A549 (cell line): ENCODE results near the gene CAV1. TPM values are rescaled to one million over a fixed set of nuclear protein-coding genes. Genes with fewer than 3 reads are reported as not detected.

Experiments used
- ATAC-seq, 2 experiments: fragments of 200-7000 bp in 1 of 2; fragments of >200 bp in 1 of 2; cut with Nextera tagmentation in 1 of 2; cut with Tn5 transposase in 1 of 2; 3 replicates each; pipeline versions ENCODE4 v1.8.0 to v1.9.1; 2018 to 2020; ENCODE audit warnings: mild to moderate bottlenecking in 1 of 2, moderate library complexity in 1 of 2
- CTCF ChIA-PET: fragments of 300-600 bp; sonication (Branson Sonifier 250); formaldehyde crosslinking; extraction: SDS; loops from one replicate; lab custom pipeline; 2021; ENCODE audit warnings: antibody characterized with exemption, inconsistent platforms; lab: Yijun Ruan, JAX
- POLR2A ChIA-PET: fragments of 350-600 bp; formaldehyde crosslinking; extraction: SDS; loops from one replicate; lab custom pipeline; 2021; ENCODE audit warnings: antibody characterized with exemption, inconsistent platforms; lab: Yijun Ruan, JAX
- DNase-seq, 2 experiments: peaks; one replicate each; pipeline versions ENCODE4 v3.0.0 to v3.0.0-alpha.2; 2011 to 2016; ENCODE audit warnings: low read depth in 1 of 2, low spot score in 1 of 2
- FAIRE-seq: peaks from 2 replicates; lab custom pipeline; 2011; peaks lifted over from hg19 to GRCh38; lab: Jason Lieb, UNC
- H3K27ac ChIP-seq, 2 experiments: fragments of >200 bp; sonication (Bioruptor Twin); formaldehyde crosslinking; 3 replicates each; pipeline ENCODE4 v1.5.1; 2016 to 2017
- H3K4me1 ChIP-seq: fragments of >200 bp; sonication (Bioruptor Twin); formaldehyde crosslinking; 3 replicates; pipeline ENCODE4 v1.6.1; 2016
- H3K4me2 ChIP-seq: fragments of >200 bp; sonication (Bioruptor Twin); formaldehyde crosslinking; 3 replicates; pipeline ENCODE4 v1.6.1; 2016
- H3K4me3 ChIP-seq: fragments of >200 bp; sonication (Bioruptor Twin); formaldehyde crosslinking; 3 replicates; pipeline ENCODE4 v1.5.1; 2016
- H3K9me3 ChIP-seq: fragments of >200 bp; sonication (Bioruptor Twin); formaldehyde crosslinking; 3 replicates; pipeline ENCODE4 v1.6.1; 2016
- BHLHE40 ChIP-seq: IDR thresholded peaks from 2 replicates; pipeline ENCODE4 v1.6.1; 2012; ENCODE audit warnings: low read depth, low read length, inconsistent platforms
- CBX2 ChIP-seq: fragments of 200-600 bp; sonication (generic); IDR thresholded peaks from 2 replicates; pipeline ENCODE4 v1.6.1; 2016; ENCODE audit warnings: low read depth, mild to moderate bottlenecking, borderline replicate concordance
- CEBPB ChIP-seq, 2 experiments: fragments of >200 bp in 1 of 2; sonication (Bioruptor Twin) in 1 of 2; formaldehyde crosslinking in 1 of 2; IDR thresholded peaks; 2 replicates each; pipeline ENCODE4 v1.6.1; 2012 to 2016
- ESRRA ChIP-seq: fragments of 150-350 bp; IDR thresholded peaks from 2 replicates; pipeline ENCODE4 v1.6.1; 2014; ENCODE audit warnings: mild to moderate bottlenecking, low read length, borderline replicate concordance
- FOXS1 ChIP-seq: fragments of 250-450 bp; sonication (Bioruptor Pico); IDR thresholded peaks from 2 replicates; pipeline ENCODE4 v1.5.0; 2020; ENCODE audit warnings: mild to moderate bottlenecking, moderate library complexity
- GATA3 ChIP-seq: IDR thresholded peaks from 2 replicates; pipeline ENCODE4 v1.6.1; 2012; ENCODE audit warnings: borderline replicate concordance
- HOXA7 ChIP-seq: fragments of 250-450 bp; sonication (Bioruptor Pico); IDR thresholded peaks from 2 replicates; pipeline ENCODE4 v1.5.0; 2020; ENCODE audit warnings: mild to moderate bottlenecking, moderate library complexity
- JUN ChIP-seq, 2 experiments: fragments of >200 bp; sonication (Bioruptor Twin); formaldehyde crosslinking; IDR thresholded peaks; 2 replicates in 1 of 2; 3 replicates in 1 of 2; pipeline ENCODE4 v1.6.1; 2016 to 2017
- KDM5A ChIP-seq: fragments of 200-600 bp; sonication (generic); IDR thresholded peaks from 2 replicates; pipeline ENCODE4 v1.6.1; 2016; ENCODE audit warnings: antibody characterized with exemption, mild to moderate bottlenecking
- MAZ ChIP-seq: fragments of 150-350 bp; IDR thresholded peaks from 2 replicates; pipeline ENCODE4 v1.6.1; 2014; ENCODE audit warnings: antibody characterized with exemption, low read depth, low read length, borderline replicate concordance
- NPAS2 ChIP-seq: fragments of 250-450 bp; sonication (Bioruptor Pico); IDR thresholded peaks from 2 replicates; pipeline ENCODE4 v1.8.0; 2022; ENCODE audit warnings: mild to moderate bottlenecking, moderate library complexity, borderline replicate concordance
- PHF8 ChIP-seq: fragments of 200-600 bp; sonication (generic); IDR thresholded peaks from 2 replicates; pipeline ENCODE4 v1.6.1; 2016; ENCODE audit warnings: low read depth, mild to moderate bottlenecking, antibody characterized with exemption, moderate library complexity, borderline replicate concordance
- POLR2A ChIP-seq: IDR thresholded peaks from 2 replicates; pipeline ENCODE4 v1.6.1; 2012; ENCODE audit warnings: mild to moderate bottlenecking, low read length
- POLR2AphosphoS2 ChIP-seq: conservative IDR thresholded peaks from 2 replicates; pipeline ENCODE4 v1.6.1; 2012; ENCODE audit warnings: low read length, improper control_type of control experiment, inconsistent platforms
- RFX5 ChIP-seq: fragments of 450-650 bp; IDR thresholded peaks from 2 replicates; pipeline ENCODE4 v1.7.1; 2014; ENCODE audit warnings: antibody characterized with exemption, mild to moderate bottlenecking, moderate library complexity
- RNF2 ChIP-seq: fragments of 200-600 bp; sonication (generic); IDR thresholded peaks from 2 replicates; pipeline ENCODE4 v1.6.1; 2016; ENCODE audit warnings: low read depth, mild to moderate bottlenecking, antibody characterized with exemption, moderate library complexity, borderline replicate concordance
- SMC3 ChIP-seq: fragments of >200 bp; sonication (Bioruptor Twin); formaldehyde crosslinking; IDR thresholded peaks from 3 replicates; pipeline ENCODE4 v1.6.1; 2018; ENCODE audit warnings: inconsistent platforms
- SREBF2 ChIP-seq: fragments of 450-650 bp; IDR thresholded peaks from 2 replicates; pipeline ENCODE4 v1.6.1; 2014; ENCODE audit warnings: mild to moderate bottlenecking, moderate library complexity
- TFCP2L1 ChIP-seq: fragments of 250-450 bp; sonication (Bioruptor Pico); IDR thresholded peaks from 2 replicates; pipeline ENCODE4 v1.5.0; 2021; ENCODE audit warnings: mild to moderate bottlenecking
- TP53 ChIP-seq: fragments of 250-450 bp; sonication (Bioruptor Pico); IDR thresholded peaks from 2 replicates; pipeline ENCODE4 v1.5.0; 2021; ENCODE audit warnings: mild to moderate bottlenecking, moderate library complexity
- WGBS: methylation state at CpG from one replicate; pipeline ENCODE4 v1.1.6; 2017; ENCODE audit errors: missing lambda C conversion rate; 5-methylcytosine and 5-hydroxymethylcytosine counted together
- polyA plus RNA-seq, 4 experiments: library from polyadenylated mRNA; depleted of rRNA in 3 of 4; stranded (reverse); fragments of >200 nt; fragmentation: RNase III in 1 of 4; extraction: RNeasy Plus Mini Kit Qiagen cat#74134 plus additional on column Dnase treatment in 1 of 4; gene quantifications; 2 replicates in 3 of 4; 3 replicates in 1 of 4; pipeline ENCODE4 v1.2.3, GENCODE V29; 2011 to 2017
- TF ChIP-seq, protein P1 (sequence below): fragments of 200-600 bp; sonication (generic); IDR thresholded peaks from 2 replicates; pipeline ENCODE4 v1.6.1; 2016; ENCODE audit warnings: antibody characterized with exemption, mild to moderate bottlenecking, moderate library complexity
- TF ChIP-seq, protein P2 (sequence below): fragments of 250-450 bp; sonication (Bioruptor Pico); IDR thresholded peaks from 2 replicates; pipeline ENCODE4 v1.5.0; 2021; ENCODE audit warnings: mild to moderate bottlenecking, moderate library complexity, borderline replicate concordance
- TF ChIP-seq, protein P3 (sequence below): fragments of 250-450 bp; sonication (Bioruptor Pico); IDR thresholded peaks from 2 replicates; pipeline ENCODE4 v1.5.0; 2020; ENCODE audit warnings: low read depth, mild to moderate bottlenecking, moderate library complexity

Gene CAV1
- polyA plus RNA-seq, 2 of the 4 experiments (the other 2 are of a cell fraction): 365 to 493 TPM

DNA sequence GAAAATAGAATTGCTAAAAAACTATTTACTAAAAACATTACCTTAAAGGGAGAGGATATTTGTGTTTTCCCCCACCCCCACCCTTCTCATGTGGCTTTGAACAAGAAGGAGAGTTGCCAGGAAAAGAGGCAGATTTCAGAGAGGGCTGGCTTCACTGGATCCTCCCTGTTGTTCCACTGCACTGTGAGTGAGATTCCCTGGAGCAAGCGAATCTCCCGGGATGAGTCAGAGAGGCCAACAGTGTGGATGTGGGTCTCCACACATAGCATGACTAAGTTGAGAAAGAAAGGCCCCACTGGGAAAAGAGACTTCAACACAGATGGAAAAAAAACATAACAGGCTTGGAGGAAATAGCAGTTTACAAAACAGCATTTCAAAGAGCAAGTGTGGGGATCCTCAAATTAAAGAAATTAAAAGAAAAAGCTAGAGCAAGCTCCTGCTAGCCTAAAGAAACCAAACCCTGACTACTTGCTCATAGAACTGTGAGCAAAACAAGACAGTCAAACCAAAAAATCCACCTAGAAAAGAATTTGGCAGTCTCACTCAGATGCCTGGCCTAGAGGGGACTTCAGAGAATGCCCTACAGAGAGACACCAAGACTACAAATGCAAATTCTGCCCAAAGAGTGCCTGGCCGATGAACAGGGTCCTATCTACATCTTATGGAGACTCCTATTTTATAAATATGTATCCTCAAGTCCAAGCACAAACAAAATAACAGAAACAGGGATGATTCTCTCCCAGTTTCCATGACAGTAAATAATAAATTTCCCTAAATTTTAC, 3.4 kb downstream of the CAV1 start (continued):
- TF ChIP-seq, protein P1, sequence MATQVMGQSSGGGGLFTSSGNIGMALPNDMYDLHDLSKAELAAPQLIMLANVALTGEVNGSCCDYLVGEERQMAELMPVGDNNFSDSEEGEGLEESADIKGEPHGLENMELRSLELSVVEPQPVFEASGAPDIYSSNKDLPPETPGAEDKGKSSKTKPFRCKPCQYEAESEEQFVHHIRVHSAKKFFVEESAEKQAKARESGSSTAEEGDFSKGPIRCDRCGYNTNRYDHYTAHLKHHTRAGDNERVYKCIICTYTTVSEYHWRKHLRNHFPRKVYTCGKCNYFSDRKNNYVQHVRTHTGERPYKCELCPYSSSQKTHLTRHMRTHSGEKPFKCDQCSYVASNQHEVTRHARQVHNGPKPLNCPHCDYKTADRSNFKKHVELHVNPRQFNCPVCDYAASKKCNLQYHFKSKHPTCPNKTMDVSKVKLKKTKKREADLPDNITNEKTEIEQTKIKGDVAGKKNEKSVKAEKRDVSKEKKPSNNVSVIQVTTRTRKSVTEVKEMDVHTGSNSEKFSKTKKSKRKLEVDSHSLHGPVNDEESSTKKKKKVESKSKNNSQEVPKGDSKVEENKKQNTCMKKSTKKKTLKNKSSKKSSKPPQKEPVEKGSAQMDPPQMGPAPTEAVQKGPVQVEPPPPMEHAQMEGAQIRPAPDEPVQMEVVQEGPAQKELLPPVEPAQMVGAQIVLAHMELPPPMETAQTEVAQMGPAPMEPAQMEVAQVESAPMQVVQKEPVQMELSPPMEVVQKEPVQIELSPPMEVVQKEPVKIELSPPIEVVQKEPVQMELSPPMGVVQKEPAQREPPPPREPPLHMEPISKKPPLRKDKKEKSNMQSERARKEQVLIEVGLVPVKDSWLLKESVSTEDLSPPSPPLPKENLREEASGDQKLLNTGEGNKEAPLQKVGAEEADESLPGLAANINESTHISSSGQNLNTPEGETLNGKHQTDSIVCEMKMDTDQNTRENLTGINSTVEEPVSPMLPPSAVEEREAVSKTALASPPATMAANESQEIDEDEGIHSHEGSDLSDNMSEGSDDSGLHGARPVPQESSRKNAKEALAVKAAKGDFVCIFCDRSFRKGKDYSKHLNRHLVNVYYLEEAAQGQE: no peak
- no peak for TF ChIP-seq CBX2
- no peak for TF ChIP-seq HOXA7 (CRISPR knock-in tag)
- TF ChIP-seq CEBPB (IDR thresholded peaks at IDR 0.05): no peak
- TF ChIP-seq, protein P2, sequence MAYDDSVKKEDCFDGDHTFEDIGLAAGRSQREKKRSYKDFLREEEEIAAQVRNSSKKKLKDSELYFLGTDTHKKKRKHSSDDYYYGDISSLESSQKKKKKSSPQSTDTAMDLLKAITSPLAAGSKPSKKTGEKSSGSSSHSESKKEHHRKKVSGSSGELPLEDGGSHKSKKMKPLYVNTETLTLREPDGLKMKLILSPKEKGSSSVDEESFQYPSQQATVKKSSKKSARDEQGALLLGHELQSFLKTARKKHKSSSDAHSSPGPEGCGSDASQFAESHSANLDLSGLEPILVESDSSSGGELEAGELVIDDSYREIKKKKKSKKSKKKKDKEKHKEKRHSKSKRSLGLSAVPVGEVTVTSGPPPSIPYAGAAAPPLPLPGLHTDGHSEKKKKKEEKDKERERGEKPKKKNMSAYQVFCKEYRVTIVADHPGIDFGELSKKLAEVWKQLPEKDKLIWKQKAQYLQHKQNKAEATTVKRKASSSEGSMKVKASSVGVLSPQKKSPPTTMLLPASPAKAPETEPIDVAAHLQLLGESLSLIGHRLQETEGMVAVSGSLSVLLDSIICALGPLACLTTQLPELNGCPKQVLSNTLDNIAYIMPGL (CRISPR knock-in tag): no peak
- TF ChIP-seq FOXS1 (CRISPR knock-in tag): no peak
- no peak for TF ChIP-seq MAZ
- peak in 1 of 2 experiments; percentile 28; a peak in 1 of 5 replicates for TF ChIP-seq JUN (IDR thresholded peaks at IDR 0.05)

DNA sequence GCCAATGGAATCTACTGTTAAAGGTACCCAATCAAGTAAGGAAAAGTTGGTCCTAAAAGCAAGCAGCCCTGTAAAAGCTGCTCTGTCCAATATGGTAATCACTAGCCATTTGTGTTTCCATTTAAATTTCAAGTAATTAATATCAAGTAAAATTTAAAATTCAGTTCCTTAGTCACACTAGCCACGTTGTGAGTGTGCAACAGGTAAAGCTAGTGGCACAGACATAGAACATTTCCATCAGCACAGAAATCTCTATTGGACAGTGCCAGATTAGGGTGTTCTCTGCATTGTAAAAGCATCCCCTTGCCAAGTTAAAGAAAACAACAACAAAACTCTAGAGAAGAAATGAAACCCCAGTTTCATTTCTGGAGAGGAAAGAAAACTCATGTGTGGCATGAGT, 4.4 kb downstream of the CAV1 start:
- H3K9me3 ChIP-seq: no peaks in the 10 kb centered on the region
- ATAC-seq: no peak
- POLR2A ChIA-PET: no interaction called here
- DNase-seq: no peak
- H3K4me1 ChIP-seq: peaks cover 63% of the 10 kb centered on the region
- no peak overlapping the region for H3K4me3 ChIP-seq
- FAIRE-seq: no peak
- H3K4me2 ChIP-seq: peak overlapping the region; percentile 98
- CTCF ChIA-PET: interaction anchor here (0.7 to 1.5 kb wide), 3 partner anchors 60 to 293 kb away, joined by 3 to 6 read pairs (median 3); no protein-coding TSS in a partner anchor
- TF ChIP-seq NPAS2 (CRISPR knock-in tag) (no peak), PHF8 (no peak), SMC3 (no peak), RFX5 (no peak), SREBF2 (no peak), GATA3 (no peak)
- H3K27ac ChIP-seq: peak overlapping the region; percentile 8 to 99; a peak in 3 of 6 replicates
- 48% methylated on average over 1 of the region's 1 CpG for WGBS

DNA sequence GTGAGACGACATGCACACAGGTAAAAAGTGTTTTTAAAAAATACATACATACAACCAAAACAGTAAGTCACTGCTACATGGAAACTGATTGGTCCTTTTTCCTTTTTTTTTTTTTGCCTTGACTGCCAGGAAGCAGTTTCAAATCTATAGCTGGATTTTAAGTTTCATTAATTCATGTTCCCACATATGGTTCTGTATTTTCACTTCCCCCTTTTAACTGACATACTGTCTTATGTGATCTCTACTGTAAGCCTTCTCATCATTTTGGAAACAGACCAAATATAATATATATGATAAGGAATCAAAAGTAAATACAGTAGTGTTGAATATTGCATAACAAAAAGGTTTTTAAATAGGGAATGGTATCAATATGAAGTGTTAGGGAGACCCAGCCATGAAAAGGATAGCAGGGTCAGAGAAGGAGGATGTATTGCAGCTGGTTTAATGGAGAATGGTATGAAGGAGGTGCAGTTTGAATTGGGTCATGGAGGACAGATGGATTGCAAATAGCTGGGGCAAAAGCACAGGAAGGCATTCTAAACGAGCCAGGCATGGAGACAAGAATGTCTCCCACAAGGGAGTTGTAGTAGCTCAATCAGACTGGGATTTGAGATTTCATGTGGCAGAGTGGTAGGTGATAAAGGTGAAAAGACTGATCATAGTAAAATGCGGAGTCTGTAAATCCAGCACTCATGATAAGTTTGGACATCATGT, 5.4 kb downstream of the CAV1 start:
- CTCF ChIA-PET: interaction anchor here (1.0 to 1.4 kb wide), 2 partner anchors 59 to 271 kb away, joined by 4 to 8 read pairs; no protein-coding TSS in a partner anchor
- Histone ChIP-seq H3K27ac (peak overlapping the region in 1 of 2 experiments; percentile 65; a peak in 2 of 6 replicates), H3K9me3 (no peaks in the 10 kb centered on the region), H3K4me2 (peak overlapping the region; percentile 98), H3K4me1 (peaks cover 72% of the 10 kb centered on the region), H3K4me3 (no peak overlapping the region)
- POLR2A ChIA-PET: interaction anchor here (1.0 kb wide), 1 partner anchor 59 kb away, joined by 4 read pairs; no protein-coding TSS in a partner anchor
- TF ChIP-seq POLR2A (no peak), HOXA7 (CRISPR knock-in tag) (no peak), JUN (IDR thresholded peaks at IDR 0.05) (no peak), TFCP2L1 (CRISPR knock-in tag) (no peak), ESRRA (no peak), TP53 (CRISPR knock-in tag) (no peak), KDM5A (no peak), POLR2AphosphoS2 (no peak), BHLHE40 (no peak), RNF2 (no peak)
- TF ChIP-seq, protein P3, sequence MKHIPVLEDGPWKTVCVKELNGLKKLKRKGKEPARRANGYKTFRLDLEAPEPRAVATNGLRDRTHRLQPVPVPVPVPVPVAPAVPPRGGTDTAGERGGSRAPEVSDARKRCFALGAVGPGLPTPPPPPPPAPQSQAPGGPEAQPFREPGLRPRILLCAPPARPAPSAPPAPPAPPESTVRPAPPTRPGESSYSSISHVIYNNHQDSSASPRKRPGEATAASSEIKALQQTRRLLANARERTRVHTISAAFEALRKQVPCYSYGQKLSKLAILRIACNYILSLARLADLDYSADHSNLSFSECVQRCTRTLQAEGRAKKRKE: no peak
- no peak for DNase-seq
- ATAC-seq: no peak
- 57% methylated on average over 3 of the region's 3 CpGs for WGBS
- no peak for FAIRE-seq
